ENCODE measurements around the gene USP33. TPM values are rescaled to one million over a fixed set of nuclear protein-coding genes. Genes with fewer than 3 reads are reported as not detected.

USP33 gene
- total RNA-seq, 1 experiment from 2014 or later: 51.5 TPM

- Histone ChIP-seq H3K56ac (ENCODE audit: insufficient read length, low read depth, low read length) (no peak overlapping the region), H3T11ph (ENCODE audit: low read length) (no peak overlapping the region), H3K9ac (ENCODE audit: extremely low read depth, insufficient read length, low read length) (no peak overlapping the region), H3K4me1 (ENCODE audit: insufficient read depth, low read length) (no peaks in the 10 kb centered on the region), H4K91ac (ENCODE audit: insufficient read length, low read depth, low read length) (no peak overlapping the region), H3K18ac (ENCODE audit: insufficient read length, low read depth, low read length) (peak overlapping the region; percentile 75), H3K27ac (ENCODE audit: insufficient read length, low read depth, low read length) (no peak overlapping the region), H3K79me2 (ENCODE audit: insufficient read depth, low read length) (no peaks in the 10 kb centered on the region), H2BK12ac (ENCODE audit: insufficient read length, low read depth, low read length) (no peak overlapping the region), H2BK20ac (ENCODE audit: low read depth, low read length, poor library complexity, severe bottlenecking) (no peak overlapping the region), H3K79me1 (ENCODE audit: insufficient read depth, low read depth, low read length, poor library complexity, severe bottlenecking) (no peaks in the 10 kb centered on the region), H3K4ac (ENCODE audit: low read depth, low read length) (no peak overlapping the region), H4K8ac (replicated peaks; ENCODE audit: insufficient read length, low read depth, low read length) (no peak overlapping the region), H2BK5ac (ENCODE audit: insufficient read length, low read length) (no peak overlapping the region), H2AFZ (ENCODE audit: low read length) (no peak overlapping the region), H2BK120ac (ENCODE audit: low read depth, low read length, poor library complexity, severe bottlenecking) (no peak overlapping the region), H4K5ac (ENCODE audit: insufficient read length, low read depth, low read length) (no peak overlapping the region), H3K4me2 (ENCODE audit: insufficient read depth, insufficient read length, low read length) (no peak overlapping the region), H4K20me1 (ENCODE audit: control insufficient read depth, insufficient read depth, insufficient read length) (no peaks in the 10 kb centered on the region), H3K9me3 (ENCODE audit: control insufficient read depth, low read depth, low read length) (no peaks in the 10 kb centered on the region), H3K14ac (ENCODE audit: insufficient read depth, low read length) (peak overlapping the region; percentile 83; the same call in 1 of the 2 replicates), H3K23me2 (ENCODE audit: insufficient read length, low read depth, low read length, poor library complexity, severe bottlenecking) (peaks cover 8% of the 10 kb centered on the region), H2AK5ac (ENCODE audit: insufficient read length, low read length) (no peak overlapping the region), H3K27me3 (ENCODE audit: insufficient read depth, low read length) (no peaks in the 10 kb centered on the region), H2BK15ac (ENCODE audit: low read depth, low read length) (no peak overlapping the region), H3K23ac (ENCODE audit: insufficient read length, low read depth, low read length) (no peak overlapping the region)
- DNase-seq: peak; percentile 91
- no CpG with 5 or more reads among the region's 21 CpGs for WGBS (ENCODE audit: extremely low coverage, insufficient read length, low lambda C conversion rate)
- peaks cover 12% of the 10 kb centered on the region in 2 experiments for H3K4me1 Mint-ChIP-seq
- H3K36me3 Mint-ChIP-seq (ENCODE audit: insufficient read depth in 1 of 3, low read depth in 3 of 3): peaks cover 0 to 3% (median 1%) of the 10 kb centered on the region in 3 experiments; a peak in 3 of 7 replicates
- no peaks in the 10 kb centered on the region; a peak in 2 of 5 replicates for H3K9me3 Mint-ChIP-seq
- peak; percentile 56 for TF ChIP-seq CTCF (conservative IDR thresholded peaks at IDR 0.05)
- peak overlapping the region; percentile 87 to 96 (median 96); a peak in 6 of 7 replicates for H3K27ac Mint-ChIP-seq
- peak overlapping the region; percentile 78 to 81 for H3K4me3 Mint-ChIP-seq
- no peaks in the 10 kb centered on the region for H3K27me3 Mint-ChIP-seq (ENCODE audit: low read depth)
Measured at GRCh38 chr1:77687519-77687906, 72.1 kb downstream of the USP33 start.

Data from H9 (cell line).